ENCODE data around the gene GATAD2B.

The GATAD2B gene

DNA sequence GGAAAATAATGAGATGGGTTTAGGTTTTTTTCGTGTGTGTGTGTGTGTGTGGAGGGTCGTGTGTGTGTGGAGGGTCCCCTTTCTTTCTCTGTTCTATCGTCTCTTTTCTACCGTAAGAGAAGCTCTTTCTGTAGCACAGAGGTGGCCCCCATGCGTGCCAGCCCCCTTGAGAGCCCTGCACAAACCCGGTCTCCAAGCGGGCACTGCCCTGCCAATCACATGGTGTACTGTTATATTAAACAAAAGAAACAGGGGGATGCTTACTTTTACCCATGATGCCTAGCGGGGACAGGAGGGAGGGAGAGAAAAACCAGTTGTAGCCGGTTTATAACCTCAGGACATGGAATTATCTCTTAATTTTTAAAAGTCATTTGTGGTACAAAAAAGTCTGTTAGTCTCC, 41.0 kb downstream of the GATAD2B start:
- Histone ChIP-seq H3K9me3 (ENCODE audit: control insufficient read depth, insufficient read depth, low read length) (no peaks in the 10 kb centered on the region), H3K36me3 (ENCODE audit: control insufficient read depth, insufficient read depth, low read length) (no peaks in the 10 kb centered on the region), H3K27me3 (ENCODE audit: control insufficient read depth, insufficient read depth, low read length) (no peaks in the 10 kb centered on the region), H3K4me3 (ENCODE audit: low read depth, low read length) (no peak overlapping the region), H3K9ac (ENCODE audit: low read depth, low read length) (no peak overlapping the region), H3K4me1 (ENCODE audit: control insufficient read depth, insufficient read depth, low read length) (peaks cover 22% of the 10 kb centered on the region), H3K27ac (ENCODE audit: low read depth, low read length) (peak overlapping the region; percentile 44)

DNA sequence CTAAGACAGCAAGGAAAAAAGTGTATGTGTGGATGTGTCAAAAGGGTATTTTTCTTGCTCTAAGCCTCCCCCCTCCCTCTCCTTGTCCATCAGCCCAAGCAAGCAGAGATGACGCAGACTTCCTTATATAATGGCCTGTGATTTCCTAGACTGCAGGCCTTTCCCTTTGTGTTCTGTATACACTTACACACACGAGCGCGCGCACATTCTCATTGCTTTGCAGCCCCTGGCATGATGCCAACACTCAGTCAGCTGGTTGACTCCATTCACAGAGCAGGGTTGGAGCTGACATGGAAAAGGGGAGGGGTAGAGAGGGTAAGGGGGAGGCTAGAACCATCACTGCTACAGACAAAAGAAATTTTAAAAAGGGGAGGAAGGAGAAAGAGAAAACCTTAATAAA, 41.8 kb downstream of the GATAD2B start:
- Histone ChIP-seq H3K27ac (ENCODE audit: low read depth, low read length) (no peak overlapping the region), H3K9ac (ENCODE audit: low read depth, low read length) (no peak overlapping the region), H3K4me3 (ENCODE audit: low read depth, low read length) (no peak overlapping the region), H3K27me3 (ENCODE audit: control insufficient read depth, insufficient read depth, low read length) (no peaks in the 10 kb centered on the region), H3K4me1 (ENCODE audit: control insufficient read depth, insufficient read depth, low read length) (peaks cover 22% of the 10 kb centered on the region), H3K36me3 (ENCODE audit: control insufficient read depth, insufficient read depth, low read length) (no peaks in the 10 kb centered on the region), H3K9me3 (ENCODE audit: control insufficient read depth, insufficient read depth, low read length) (no peaks in the 10 kb centered on the region)

DNA sequence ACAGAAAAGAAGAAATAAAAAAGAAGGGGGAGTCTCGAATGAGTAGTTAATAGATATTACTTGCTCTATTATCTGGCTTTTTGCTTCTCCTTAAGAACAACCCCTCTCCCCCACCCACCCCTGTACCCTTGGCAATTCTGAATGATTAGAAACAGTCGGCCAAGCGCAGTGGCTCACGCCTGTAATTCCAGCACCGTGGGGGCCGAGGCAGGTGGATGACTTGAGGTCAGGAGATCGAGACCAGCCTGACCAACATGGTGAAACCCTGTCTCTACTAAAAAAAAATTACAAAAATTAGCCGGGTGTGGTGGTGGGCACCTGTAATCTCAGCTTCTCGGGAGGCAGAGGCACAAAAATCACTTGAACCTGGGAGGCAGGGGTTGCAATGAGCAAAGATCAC, 42.7 kb downstream of the GATAD2B start:
- peaks cover 22% of the 10 kb centered on the region for H3K4me1 ChIP-seq (ENCODE audit: control insufficient read depth, insufficient read depth, low read length)
- H3K36me3 ChIP-seq (ENCODE audit: control insufficient read depth, insufficient read depth, low read length): no peaks in the 10 kb centered on the region
- no peak overlapping the region for H3K4me3 ChIP-seq (ENCODE audit: low read depth, low read length)
- no peak overlapping the region for H3K9ac ChIP-seq (ENCODE audit: low read depth, low read length)
- no peaks in the 10 kb centered on the region for H3K9me3 ChIP-seq (ENCODE audit: control insufficient read depth, insufficient read depth, low read length)
- no peak overlapping the region for H3K27ac ChIP-seq (ENCODE audit: low read depth, low read length)
- no peaks in the 10 kb centered on the region for H3K27me3 ChIP-seq (ENCODE audit: control insufficient read depth, insufficient read depth, low read length)

DNA sequence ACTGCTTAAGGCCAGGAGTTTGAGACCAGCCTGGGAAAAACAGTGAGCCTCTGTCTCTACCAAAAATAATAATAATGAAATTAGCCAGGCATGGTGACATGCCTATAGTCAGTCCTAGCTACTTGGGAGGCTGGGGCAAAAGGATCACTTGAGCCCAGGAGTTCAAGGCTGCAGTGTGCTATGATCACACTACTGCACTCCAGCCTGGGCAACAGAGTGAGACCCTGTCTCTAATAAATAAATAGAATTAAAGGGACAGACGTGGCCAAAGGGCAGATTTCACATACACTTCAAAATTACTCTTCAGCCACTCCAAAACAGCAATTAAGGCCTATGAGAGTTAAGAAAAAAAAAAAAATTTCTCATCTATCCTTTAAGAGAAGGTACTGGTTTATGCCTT, 45.7 kb downstream of the GATAD2B start:
- H3K9me3 ChIP-seq (ENCODE audit: control insufficient read depth, insufficient read depth, low read length): no peaks in the 10 kb centered on the region
- H3K27ac ChIP-seq (ENCODE audit: low read depth, low read length): no peak overlapping the region
- H3K9ac ChIP-seq (ENCODE audit: low read depth, low read length): no peak overlapping the region
- H3K27me3 ChIP-seq (ENCODE audit: control insufficient read depth, insufficient read depth, low read length): no peaks in the 10 kb centered on the region
- no peak overlapping the region for H3K4me3 ChIP-seq (ENCODE audit: low read depth, low read length)
- peaks cover 19% of the 10 kb centered on the region for H3K4me1 ChIP-seq (ENCODE audit: control insufficient read depth, insufficient read depth, low read length)
- no peaks in the 10 kb centered on the region for H3K36me3 ChIP-seq (ENCODE audit: control insufficient read depth, insufficient read depth, low read length)

DNA sequence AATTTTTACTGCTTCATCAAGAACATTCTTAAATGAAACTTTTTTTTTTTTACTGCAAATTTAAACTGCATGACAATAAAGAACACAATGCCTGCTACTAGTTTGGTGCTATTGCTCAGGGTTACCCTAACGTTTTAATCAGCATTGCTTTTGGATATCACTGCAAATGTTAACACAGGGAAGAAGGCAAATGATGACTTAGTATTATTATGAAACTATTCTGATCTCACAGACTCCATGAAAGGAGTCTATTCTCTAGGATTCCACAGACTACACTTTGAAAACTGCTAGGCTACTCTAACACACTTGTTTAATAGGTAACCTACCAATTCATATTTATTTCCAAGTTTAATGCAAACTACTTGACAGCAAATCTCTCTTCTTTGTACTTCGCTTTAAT, 49.8 kb downstream of the GATAD2B start:
- H3K27ac ChIP-seq (ENCODE audit: low read depth, low read length): no peak overlapping the region
- H3K27me3 ChIP-seq (ENCODE audit: control insufficient read depth, insufficient read depth, low read length): no peaks in the 10 kb centered on the region
- no peaks in the 10 kb centered on the region for H3K9me3 ChIP-seq (ENCODE audit: control insufficient read depth, insufficient read depth, low read length)
- H3K9ac ChIP-seq (ENCODE audit: low read depth, low read length): no peak overlapping the region
- 0 out of 2 replicates have a peak, but pooled peaks cover 4% of the 10 kb centered on the region for H3K36me3 ChIP-seq (ENCODE audit: control insufficient read depth, insufficient read depth, low read length)
- peaks cover 10% of the 10 kb centered on the region for H3K4me1 ChIP-seq (ENCODE audit: control insufficient read depth, insufficient read depth, low read length)
- H3K4me3 ChIP-seq (ENCODE audit: low read depth, low read length): no peak overlapping the region

DNA sequence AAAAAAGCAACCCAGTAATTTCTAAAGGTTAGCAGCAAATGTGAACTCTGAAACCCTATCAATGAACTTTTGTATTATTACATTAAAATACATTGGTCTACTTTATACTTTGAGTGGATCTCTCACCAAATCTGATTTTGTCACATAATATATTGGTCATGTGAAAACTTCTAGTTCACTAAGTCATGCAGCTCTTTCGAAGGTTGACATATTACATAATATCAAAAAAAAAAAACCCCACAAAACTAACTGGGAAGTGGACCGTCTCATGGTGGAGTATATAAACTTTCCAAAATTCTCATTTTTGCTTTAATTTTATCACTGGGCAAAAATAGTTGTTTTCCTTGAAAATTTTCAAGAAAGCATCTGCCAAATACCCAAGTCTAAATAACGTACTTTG, 50.4 kb downstream of the GATAD2B start:
- Histone ChIP-seq H3K9me3 (ENCODE audit: control insufficient read depth, insufficient read depth, low read length) (no peaks in the 10 kb centered on the region), H3K36me3 (ENCODE audit: control insufficient read depth, insufficient read depth, low read length) (0 out of 2 replicates have a peak, but pooled peaks cover 4% of the 10 kb centered on the region), H3K9ac (ENCODE audit: low read depth, low read length) (no peak overlapping the region), H3K27ac (ENCODE audit: low read depth, low read length) (no peak overlapping the region), H3K27me3 (ENCODE audit: control insufficient read depth, insufficient read depth, low read length) (no peaks in the 10 kb centered on the region), H3K4me3 (ENCODE audit: low read depth, low read length) (no peak overlapping the region), H3K4me1 (ENCODE audit: control insufficient read depth, insufficient read depth, low read length) (peaks cover 10% of the 10 kb centered on the region)

DNA sequence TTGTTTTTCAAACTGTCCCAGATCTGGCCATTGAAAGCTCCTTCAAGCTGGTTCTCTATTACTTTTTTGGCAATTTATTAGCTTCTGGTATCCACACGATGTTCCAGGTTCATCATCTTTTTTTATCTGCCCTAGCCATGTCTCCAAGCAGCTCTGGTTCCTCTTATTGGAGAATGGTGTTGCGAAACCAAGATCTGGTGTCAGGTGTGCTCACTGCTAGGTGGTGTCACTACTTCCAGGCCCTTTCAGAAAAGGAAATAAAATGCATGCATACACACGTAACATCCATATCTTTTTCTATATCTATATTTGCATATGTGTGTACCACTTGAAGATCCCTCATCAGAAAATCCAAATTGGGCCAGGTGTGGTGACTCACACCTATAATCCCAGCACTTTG, 53.3 kb downstream of the GATAD2B start:
- Histone ChIP-seq H3K9me3 (ENCODE audit: control insufficient read depth, insufficient read depth, low read length) (no peaks in the 10 kb centered on the region), H3K4me3 (ENCODE audit: low read depth, low read length) (no peak overlapping the region), H3K4me1 (ENCODE audit: control insufficient read depth, insufficient read depth, low read length) (peaks cover 10% of the 10 kb centered on the region), H3K36me3 (ENCODE audit: control insufficient read depth, insufficient read depth, low read length) (0 out of 2 replicates have a peak, but pooled peaks cover 4% of the 10 kb centered on the region), H3K27ac (ENCODE audit: low read depth, low read length) (no peak overlapping the region), H3K27me3 (ENCODE audit: control insufficient read depth, insufficient read depth, low read length) (no peaks in the 10 kb centered on the region), H3K9ac (ENCODE audit: low read depth, low read length) (no peak overlapping the region)

DNA sequence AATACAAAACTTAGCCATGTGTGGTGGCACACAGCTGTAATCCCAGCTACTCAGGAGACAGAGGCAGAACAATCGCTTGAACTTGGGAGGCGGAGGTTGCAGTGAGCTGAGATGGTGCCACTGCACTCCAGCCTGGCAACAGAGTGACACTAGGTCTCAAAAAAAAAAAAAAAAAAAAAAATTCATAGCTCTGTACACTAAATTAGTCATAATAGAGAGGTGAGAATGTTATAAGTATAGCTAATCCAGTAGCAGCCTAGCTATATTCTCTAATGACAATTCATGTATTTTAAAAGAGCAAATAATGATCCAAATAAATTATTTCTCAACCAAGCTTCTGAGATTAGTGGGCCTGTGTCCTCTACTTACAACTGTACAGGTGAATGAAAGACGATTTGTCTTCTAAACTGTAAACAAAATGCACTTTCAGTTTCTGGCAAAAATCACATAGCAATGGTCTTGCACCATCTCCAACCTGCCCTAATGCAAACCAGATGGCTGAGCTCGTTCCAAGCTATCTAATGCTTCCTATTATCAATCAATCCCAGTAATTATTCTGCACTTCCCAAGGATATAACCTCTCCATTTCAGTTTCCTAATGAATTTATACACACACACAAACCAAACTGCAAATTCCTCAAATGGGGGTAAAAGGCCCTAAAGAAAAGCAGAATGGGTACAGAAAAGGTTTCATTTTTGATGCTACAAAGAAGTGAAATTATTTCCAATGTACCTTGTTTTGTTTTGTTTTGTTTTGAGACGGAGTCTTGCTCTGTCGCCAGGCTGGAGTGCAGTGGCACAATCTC, 56.5 kb downstream of the GATAD2B start:
- Histone ChIP-seq H3K4me1 (ENCODE audit: control insufficient read depth, insufficient read depth, low read length) (peaks cover 7% of the 10 kb centered on the region; the same call in 1 of the 2 replicates), H3K27me3 (ENCODE audit: control insufficient read depth, insufficient read depth, low read length) (no peaks in the 10 kb centered on the region), H3K36me3 (ENCODE audit: control insufficient read depth, insufficient read depth, low read length) (0 out of 2 replicates have a peak, but pooled peaks cover 4% of the 10 kb centered on the region), H3K9me3 (ENCODE audit: control insufficient read depth, insufficient read depth, low read length) (no peaks in the 10 kb centered on the region), H3K4me3 (ENCODE audit: low read depth, low read length) (no peak overlapping the region), H3K27ac (ENCODE audit: low read depth, low read length) (no peak overlapping the region), H3K9ac (ENCODE audit: low read depth, low read length) (no peak overlapping the region)

DNA sequence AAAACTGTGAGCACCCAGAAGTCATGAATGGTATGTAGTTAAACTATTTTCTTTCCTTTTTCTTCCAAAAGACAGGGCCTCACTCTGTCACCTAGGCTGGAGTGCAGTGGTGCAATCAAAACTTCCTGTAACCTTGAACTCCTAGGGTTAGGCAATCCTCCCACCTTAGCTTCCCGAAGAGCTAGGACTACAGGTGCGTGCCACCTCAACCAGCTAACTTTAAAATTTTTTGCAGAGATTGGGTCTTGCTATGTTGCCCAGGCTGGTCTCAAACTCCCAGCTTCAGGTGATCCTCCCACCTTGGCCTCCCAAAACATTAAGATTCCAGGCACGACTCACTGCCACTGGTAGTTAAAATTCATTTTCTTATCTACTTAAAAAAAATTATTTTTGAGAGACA, 62.5 kb downstream of the GATAD2B start:
- Histone ChIP-seq H3K9me3 (ENCODE audit: control insufficient read depth, insufficient read depth, low read length) (no peaks in the 10 kb centered on the region), H3K4me3 (ENCODE audit: low read depth, low read length) (no peak overlapping the region), H3K27ac (ENCODE audit: low read depth, low read length) (no peak overlapping the region), H3K36me3 (ENCODE audit: control insufficient read depth, insufficient read depth, low read length) (no peaks in the 10 kb centered on the region), H3K9ac (ENCODE audit: low read depth, low read length) (no peak overlapping the region), H3K4me1 (ENCODE audit: control insufficient read depth, insufficient read depth, low read length) (peaks cover 7% of the 10 kb centered on the region; the same call in 1 of the 2 replicates), H3K27me3 (ENCODE audit: control insufficient read depth, insufficient read depth, low read length) (no peaks in the 10 kb centered on the region)

DNA sequence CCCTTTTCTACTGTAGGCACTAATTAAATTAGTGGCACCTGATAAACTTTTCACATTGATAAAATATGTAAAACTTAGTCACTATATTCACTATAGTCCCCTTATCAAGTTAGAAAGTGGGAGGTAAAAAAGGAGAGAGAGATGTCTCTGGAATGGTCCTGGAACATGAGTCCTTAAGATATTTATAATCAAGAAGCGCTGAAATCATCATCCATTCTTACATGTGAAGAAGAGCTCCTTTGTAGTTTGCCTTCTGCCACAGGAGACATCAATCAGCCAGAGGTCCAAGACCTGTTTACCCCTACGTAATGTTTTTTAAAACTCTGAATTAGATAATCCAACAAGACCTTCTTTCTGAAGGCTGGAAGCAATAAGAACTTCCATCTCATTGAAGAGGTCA, 65.3 kb downstream of the GATAD2B start:
- Histone ChIP-seq H3K36me3 (ENCODE audit: control insufficient read depth, insufficient read depth, low read length) (no peaks in the 10 kb centered on the region), H3K4me1 (ENCODE audit: control insufficient read depth, insufficient read depth, low read length) (no peaks in the 10 kb centered on the region), H3K27me3 (ENCODE audit: control insufficient read depth, insufficient read depth, low read length) (no peaks in the 10 kb centered on the region), H3K9ac (ENCODE audit: low read depth, low read length) (no peak overlapping the region), H3K4me3 (ENCODE audit: low read depth, low read length) (no peak overlapping the region), H3K27ac (ENCODE audit: low read depth, low read length) (no peak overlapping the region), H3K9me3 (ENCODE audit: control insufficient read depth, insufficient read depth, low read length) (no peaks in the 10 kb centered on the region)

DNA sequence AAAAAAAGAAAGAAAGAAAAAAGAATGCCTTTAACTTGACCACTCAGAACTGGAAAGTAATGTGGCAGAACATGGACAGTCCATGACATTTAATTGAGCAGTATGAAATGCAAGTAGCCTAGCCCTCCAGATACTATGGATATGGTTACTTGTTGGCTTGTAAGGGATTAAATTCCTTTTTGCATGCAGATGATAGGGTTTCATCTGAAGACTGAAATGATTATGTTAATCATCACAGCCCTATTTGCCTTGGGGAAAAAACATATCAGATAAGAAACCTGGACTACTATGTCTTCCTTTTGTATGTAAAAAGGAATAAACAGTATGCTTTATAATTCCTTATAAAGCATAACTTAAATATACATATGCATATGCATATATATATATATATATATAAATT, 66.0 kb downstream of the GATAD2B start:
- Histone ChIP-seq H3K27me3 (ENCODE audit: control insufficient read depth, insufficient read depth, low read length) (no peaks in the 10 kb centered on the region), H3K9me3 (ENCODE audit: control insufficient read depth, insufficient read depth, low read length) (no peaks in the 10 kb centered on the region), H3K4me3 (ENCODE audit: low read depth, low read length) (no peak overlapping the region), H3K9ac (ENCODE audit: low read depth, low read length) (no peak overlapping the region), H3K36me3 (ENCODE audit: control insufficient read depth, insufficient read depth, low read length) (peaks cover 7% of the 10 kb centered on the region; the same call in 1 of the 2 replicates), H3K27ac (ENCODE audit: low read depth, low read length) (no peak overlapping the region), H3K4me1 (ENCODE audit: control insufficient read depth, insufficient read depth, low read length) (no peaks in the 10 kb centered on the region)
